Coronary artery (tissue), 2 donors: Measurements from ENCODE around the gene VSIR.

Experiments used
- DNase-seq: peaks from one replicate; pipeline ENCODE4 v3.0.0-alpha.2; 2017; ENCODE audit warnings: low spot score
- H3K27ac ChIP-seq, 2 donors: fragments of 200-600 bp; sonication (generic); one replicate each; pipeline ENCODE4 v1.5.1; 2016 to 2019
- H3K4me3 ChIP-seq: fragments of 200-600 bp; sonication (generic); 2 replicates; pipeline ENCODE4 v1.5.1; 2016; ENCODE audit warnings: mild to moderate bottlenecking, moderate library complexity
- CTCF ChIP-seq: fragments of 200-600 bp; sonication (generic); IDR thresholded peaks from one replicate; pipeline ENCODE4 v1.5.1; 2019; ENCODE audit warnings: antibody characterized with exemption

The VSIR gene

GRCh38 chr10:71741029-71741428 lies 32.3 kb downstream of the VSIR start:
- Histone ChIP-seq H3K27ac (no peak overlapping the region), H3K4me3 (no peak overlapping the region)
- DNase-seq, result no peak
- TF ChIP-seq CTCF, result no peak

- H3K27ac ChIP-seq, result no peak overlapping the region
- H3K4me3 ChIP-seq, result no peak overlapping the region
- no peak for TF ChIP-seq CTCF
- DNase-seq, result no peak
Measured at GRCh38 chr10:71740069-71740653, 33.2 kb downstream of the VSIR start.

- no peak overlapping the region for H3K4me3 ChIP-seq
- no peak overlapping the region for H3K27ac ChIP-seq
- TF ChIP-seq CTCF, result no peak
- DNase-seq, result no peak
Measured at GRCh38 chr10:71739358-71739900, 33.9 kb downstream of the VSIR start.

- H3K4me3 ChIP-seq, result no peak overlapping the region
- peak overlapping the region in 1 of 2 donors; percentile 49 for H3K27ac ChIP-seq
- TF ChIP-seq CTCF, result no peak
- DNase-seq, result no peak
Measured at GRCh38 chr10:71737834-71738197, 35.5 kb downstream of the VSIR start.

GRCh38 chr10:71737001-71737833 lies 36.1 kb downstream of the VSIR start:
- no peak for TF ChIP-seq CTCF
- no peak for DNase-seq
- Histone ChIP-seq H3K4me3 (no peak overlapping the region), H3K27ac (peak overlapping the region in 1 of 2 donors; percentile 49)

- TF ChIP-seq CTCF, result no peak
- Histone ChIP-seq H3K27ac (peak overlapping the region in 1 of 2 donors; percentile 49), H3K4me3 (no peak overlapping the region)
- DNase-seq, result no peak
Measured at GRCh38 chr10:71736570-71736952, 36.8 kb downstream of the VSIR start.
